Activated CD4-positive, CD25-positive, alpha-beta regulatory T cell treated with anti-CD3 and anti-CD28 coated beads, Interleukin-2, amount 50 U/mL, for 16 hours (primary cell): ENCODE data around the gene DCTN2.
"Not testable (repeated sequence)": the region's sequence is repeated elsewhere in the genome, so short reads cannot be mapped to it uniquely, and the experiment has no call there.

Experiments
- DNase-seq: peaks from one replicate; pipeline ENCODE4 v3.0.0-alpha.2; 2020; ENCODE audit warnings: low read depth, low spot score

Gene DCTN2

DNA sequence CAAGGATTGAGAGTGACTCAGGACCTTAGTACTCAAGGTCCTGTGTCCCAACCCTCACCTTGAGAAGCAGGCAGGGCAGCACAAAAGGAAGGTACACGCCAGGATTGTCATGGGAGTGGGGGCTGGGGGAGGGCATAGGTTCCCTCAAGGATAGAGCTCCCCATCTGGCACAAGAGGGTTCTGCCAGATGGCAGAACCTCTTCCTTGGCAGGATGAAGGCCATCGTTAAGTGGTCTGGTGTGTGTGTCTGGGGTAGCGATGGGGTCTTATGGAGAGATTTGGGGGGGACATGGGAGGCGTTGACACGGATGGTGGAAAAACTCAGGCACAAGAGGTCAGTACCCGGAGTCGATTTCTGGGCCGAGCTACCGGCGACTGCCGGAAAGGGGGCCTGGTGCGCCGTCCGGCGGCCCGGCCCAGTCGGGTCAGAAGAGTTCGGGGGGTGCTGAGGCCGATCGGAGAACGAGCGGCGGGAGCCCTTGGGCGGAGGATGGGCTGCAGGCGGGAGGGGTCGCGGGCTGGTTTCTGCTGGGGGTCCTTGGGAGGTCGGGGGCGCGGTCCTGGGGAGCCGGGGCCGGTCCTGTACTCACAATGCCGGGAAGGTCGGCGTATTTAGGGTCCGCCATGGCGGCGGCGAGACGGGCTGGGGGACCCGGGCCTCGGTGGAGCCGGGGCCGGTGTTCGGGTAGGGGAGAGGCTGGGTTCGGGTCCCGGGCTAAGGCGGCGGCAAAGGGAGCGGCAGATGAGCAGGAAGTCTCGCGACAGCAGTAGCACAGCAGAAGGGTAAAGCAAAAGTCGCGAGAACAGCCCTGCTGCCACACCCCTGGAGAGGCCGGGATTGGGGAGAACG lies at the start of gene DCTN2:
TSS of gene DCTN2 (minus strand) at position 755 of the 850 bp plus-strand sequence. CDS start at position 626, 129 bp downstream.
- peak; percentile 83 for DNase-seq

DNA sequence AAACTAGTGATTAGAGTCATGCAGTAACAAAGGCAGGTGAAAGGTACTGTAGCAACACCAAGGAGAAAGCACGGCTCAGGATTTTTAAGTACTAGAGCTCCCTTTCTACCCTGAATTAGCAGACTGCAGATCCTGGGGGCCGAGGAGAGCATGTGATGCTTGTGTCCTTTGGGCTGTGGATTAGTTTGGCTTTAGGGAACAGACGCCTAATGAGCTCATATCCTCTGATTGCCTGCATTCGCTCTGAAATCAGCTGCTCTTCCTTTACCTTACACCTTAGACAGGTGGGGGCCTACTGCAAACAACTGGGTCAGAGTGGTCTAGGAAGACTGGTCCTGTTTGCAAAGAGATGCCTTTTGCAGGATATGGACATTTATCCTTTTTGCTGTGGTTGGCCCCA lies 46.2 kb upstream of the DCTN2 start:
- no peak for DNase-seq

DNA sequence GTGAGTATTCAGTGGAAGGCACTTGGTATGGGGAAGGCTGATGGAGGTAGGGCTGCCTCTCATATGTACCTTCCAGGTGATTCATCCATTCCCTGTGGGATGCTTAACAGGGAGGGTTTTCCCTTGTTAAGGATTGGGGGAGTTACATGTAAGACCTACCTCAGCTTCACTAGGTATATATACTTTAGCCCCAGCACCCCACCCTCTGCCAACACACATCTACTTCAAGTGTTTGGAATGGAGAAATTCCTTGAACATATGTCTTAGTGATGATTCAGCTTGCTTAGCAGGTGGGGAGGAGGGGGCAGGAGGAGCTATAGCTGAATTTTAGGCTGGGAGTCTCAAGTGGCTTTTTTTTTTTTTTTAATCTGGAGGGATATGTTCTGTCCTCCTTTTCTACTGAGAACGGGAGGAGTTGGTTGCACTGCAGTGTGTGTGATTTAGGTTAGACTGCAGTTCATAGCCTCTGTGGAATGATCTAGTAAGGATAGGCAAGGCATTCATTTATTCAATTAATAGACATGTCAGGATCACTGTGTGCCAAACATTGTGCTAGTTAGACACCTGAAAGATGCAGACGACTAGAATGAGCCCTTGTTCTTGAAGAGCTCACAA lies 45.7 kb upstream of the DCTN2 start:
- DNase-seq = no peak

DNA sequence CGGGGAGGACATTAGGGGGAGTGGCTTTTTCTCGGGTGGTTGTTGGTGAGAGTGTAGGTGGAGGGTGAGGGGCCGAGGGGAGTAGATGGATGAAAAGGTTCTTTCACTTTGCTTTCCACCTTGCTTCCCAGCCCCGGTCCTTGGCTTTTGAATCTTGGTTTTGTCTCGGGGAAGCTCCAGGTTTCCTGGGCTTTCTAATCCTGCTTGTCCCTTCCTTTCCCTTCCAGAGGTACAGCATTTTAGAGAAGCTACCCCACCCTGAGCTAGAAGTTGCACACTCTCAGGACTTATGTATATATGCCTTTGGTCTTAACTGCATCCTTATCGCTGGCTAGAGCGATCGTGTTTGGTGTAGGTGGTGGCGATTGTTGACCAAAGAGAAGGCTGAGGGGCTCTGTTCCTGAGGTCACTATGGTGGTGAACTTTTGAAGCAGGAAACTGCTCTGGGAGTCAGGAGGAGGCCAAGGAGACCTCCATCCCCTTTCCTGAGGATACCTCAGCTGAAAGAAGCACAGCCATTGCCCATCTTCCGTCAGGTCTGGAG lies 44.9 kb upstream of the DCTN2 start:
- no peak for DNase-seq

DNA sequence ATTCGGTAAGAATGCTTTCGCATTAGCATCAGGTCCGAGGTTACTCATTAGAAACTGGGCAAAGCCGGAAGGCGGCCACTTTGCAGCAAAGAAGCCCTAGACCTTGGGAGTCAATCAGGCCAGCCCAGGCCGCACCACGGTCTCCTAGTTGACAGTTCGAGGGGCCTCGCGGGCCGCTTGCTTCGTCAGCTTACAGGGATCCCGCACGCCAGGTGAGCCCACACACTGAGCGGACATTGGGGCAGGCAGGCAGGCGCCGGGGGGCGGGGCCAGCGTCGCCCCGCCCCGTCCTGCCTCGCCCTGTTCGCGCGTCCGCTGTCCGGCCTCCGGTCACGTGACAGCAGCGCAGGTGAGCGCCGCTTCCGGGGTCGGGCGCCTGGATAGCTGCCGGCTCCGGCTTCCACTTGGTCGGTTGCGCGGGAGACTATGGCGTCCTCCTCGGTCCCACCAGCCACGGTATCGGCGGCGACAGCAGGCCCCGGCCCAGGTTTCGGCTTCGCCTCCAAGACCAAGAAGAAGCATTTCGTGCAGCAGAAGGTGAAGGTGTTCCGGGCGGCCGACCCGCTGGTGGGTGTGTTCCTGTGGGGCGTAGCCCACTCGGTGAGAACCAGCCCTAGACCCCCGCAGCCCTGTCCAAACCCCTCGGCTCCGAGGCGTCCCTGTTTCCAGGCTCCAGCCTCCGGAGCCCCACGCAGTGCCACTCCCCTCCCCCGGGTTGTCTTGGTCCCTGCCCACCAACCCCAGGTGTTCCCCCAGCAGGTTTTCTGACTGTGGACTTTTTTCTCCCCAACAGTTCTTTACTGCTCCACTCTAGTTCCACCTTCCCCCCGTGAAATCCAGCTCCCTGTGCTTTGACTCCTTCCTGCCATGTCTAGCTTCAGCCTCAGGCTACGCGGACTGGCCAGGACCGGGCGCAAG lies 44.1 kb upstream of the DCTN2 start, which contains the start of gene PIP4K2C:
TSS of gene PIP4K2C (plus strand) at position 329 of the 918 bp plus-strand sequence. CDS start at position 427, 98 bp downstream.
- peak; percentile 52 for DNase-seq

DNA sequence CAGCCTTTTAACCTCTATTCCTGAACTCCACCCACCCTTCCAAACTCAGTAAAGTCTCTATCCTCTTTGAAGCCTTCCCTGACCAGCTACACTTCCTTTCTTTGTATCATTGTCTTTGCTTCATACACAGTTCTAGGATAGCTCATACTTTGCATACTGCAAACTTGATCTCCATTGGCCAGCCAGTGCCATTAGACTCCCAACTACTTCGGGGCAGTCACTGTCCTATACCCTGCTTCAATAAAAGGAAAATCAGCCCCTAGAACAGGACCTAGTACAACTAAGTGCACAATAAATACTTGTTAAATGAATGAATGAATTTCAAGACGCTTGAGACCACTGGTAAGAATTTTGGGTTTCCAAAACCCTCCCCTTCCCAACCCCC lies 43.5 kb upstream of the DCTN2 start:
- no peak for DNase-seq

DNA sequence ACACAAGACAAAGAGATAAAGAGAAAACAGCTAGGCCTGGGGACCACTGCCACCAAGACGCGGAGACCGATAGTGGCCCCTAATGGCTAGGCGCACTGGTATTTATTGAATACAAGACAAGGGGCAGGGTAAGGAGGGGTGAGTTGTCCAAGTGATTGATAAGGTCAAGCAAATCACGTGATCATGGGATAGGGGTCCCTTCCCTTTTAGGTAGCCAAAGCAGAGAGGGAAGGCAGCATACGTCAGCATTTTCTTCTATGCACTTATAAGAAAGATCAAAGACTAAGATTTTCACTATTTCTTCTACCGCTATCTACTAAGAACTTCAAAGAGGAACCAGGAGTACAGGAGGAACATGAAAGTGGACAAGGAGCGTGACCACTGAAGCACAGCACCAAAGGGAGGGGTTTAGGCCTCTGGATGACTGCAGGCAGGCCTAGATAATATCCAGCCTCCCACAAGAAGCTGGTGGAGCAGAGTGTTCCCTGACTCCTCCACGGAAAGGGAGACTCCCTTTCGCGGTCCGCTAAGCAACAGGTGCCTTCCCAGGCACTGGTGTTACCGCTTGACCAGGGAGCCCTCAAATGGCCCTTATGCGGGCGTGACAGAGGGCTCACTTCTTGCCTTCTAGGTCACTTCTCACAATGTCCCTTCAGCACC lies 42.1 kb upstream of the DCTN2 start:
- DNase-seq = not testable (repeated sequence)

DNA sequence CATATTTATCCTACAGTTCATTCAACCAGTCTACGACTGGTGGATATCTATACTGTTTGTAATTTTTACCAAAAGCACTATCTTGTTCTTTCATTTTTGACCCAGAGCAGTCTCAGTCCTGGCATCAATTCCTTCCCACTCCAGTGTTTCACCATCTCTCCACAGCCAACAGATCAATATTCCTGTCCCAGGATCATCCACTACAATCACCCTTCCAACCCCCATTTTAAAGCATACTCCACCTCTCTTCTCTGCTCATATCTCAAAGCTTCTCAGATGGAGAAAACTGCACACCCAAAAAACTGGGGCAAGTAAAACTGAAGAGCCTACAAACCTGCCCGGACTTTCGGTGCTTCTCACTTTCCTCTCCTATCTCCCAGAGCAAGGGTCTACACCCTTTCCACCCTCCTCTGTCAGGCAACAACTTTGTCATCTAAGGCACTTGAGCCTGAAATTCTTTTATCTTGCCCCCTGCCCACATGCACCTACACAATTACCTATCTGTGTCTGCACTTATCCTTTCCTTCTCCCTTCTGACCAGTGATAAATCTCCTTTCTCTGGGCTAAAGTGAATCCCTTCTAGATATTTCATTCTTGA lies 39.9 kb upstream of the DCTN2 start:
- DNase-seq = no peak

DNA sequence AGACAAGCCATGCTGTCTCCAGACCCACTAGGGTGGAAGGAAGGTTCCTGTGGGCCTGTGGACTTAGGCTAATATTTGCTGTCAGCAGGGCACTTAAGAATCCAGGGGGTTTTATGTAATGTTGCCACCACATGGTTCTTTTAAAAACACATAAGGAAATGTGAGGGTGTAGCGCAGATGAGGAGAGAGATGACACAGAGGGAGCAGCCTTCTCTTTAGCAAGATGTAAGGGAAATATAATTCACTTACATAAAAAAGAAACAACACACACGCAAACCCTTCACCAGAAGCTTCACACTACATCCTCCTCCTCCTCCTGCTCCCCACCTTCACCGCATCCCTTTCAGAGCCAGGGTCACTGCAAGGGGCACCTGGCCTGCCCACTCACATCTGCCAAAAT lies 39.1 kb upstream of the DCTN2 start:
- no peak for DNase-seq

DNA sequence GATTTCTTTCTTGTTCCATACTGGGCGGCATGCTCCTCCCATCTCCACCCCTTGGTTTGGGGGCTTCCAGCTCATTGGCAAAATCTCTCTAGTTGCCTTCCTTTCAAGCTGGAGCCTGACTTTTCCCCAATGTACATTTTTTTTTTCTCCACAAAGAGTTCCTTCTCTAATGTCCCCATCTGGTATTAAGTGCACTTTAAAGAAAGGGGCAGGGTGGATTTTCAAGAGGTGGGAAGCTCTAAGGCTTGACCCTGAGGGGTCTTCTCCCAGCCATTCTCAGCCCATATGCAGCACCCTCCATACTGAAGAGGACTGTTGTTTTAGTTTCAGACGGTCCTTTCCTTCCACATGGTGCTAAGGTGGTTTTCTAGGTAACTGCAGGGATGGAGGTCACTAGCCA lies 38.2 kb upstream of the DCTN2 start:
- DNase-seq = no peak

DNA sequence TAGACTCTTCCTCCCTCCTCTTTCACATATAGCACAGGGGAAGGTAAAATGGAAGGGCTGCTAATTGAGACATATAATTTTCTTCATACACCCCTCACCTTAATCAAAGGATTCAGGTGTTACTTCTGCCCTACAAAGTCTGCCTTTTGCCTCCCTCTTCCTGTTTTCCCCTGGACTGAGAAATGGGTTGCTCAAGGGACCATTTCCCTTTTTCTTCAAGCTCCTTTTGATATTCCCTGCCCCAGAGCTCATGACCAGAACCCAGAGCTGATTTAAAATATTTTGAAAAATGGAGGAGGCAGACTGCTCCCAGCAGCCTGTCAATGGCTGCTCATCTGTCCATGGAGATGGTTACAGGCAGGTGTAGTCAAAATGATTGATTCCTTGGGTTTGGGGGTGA lies 37.7 kb upstream of the DCTN2 start:
- DNase-seq = no peak

DNA sequence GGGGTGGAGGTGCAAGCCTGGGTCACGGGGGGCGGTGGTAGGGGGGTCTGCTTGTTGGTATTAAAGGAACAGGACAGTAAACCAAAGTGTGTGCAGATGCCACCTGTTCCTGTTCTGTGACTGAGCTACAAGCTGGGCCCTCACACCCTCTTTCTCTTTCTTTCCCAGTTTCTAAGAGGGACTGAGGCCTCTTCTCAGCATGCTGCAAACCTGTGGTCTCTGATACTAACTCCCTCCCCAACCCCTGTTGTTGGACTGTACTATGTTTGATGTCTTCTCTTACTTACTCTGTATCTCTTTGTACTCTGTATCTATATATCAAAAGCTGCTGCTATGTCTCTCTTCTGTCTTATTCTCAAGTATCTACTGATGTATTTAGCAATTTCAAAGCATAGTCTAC lies 37.1 kb upstream of the DCTN2 start:
- no peak for DNase-seq

DNA sequence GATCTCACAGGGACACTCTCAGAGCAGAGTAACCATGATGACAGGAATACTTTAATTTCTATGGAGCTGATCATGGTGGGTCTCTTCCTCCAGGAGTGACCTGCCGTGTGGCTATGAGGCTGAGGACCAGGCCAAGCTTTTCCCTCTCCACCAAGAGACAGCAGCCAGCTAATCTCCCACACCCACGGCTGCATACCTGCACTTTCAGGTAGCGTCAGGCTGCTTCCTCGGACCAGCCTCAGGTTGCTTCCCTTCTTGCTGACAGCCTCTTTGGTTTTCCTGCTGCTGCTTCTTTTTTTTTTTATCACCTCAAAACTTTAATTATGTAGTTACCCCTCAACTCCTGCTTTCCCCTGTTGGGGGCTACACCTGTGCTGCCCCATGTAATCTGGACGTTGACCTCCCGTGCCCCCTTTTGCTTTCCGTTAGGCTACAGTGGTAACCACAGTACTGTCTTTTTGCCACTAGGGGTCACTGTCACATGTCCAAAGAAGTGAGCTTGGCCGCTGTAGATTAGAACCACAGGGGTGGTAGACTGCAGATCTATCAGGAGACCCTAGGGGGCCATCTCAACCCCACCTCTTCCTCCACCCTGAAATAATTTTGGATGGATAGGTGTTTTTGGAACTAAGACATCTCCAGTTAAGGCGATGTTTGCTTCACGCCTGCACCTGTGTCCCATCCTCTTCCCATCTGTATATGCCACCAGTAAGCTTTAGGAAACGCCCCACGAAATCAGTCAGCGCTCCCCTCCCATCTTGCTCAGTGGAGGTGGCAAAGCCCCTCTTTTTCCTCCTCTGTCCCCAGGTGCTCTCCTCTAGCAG lies 36.2 kb upstream of the DCTN2 start:
- DNase-seq = peak; percentile 53

DNA sequence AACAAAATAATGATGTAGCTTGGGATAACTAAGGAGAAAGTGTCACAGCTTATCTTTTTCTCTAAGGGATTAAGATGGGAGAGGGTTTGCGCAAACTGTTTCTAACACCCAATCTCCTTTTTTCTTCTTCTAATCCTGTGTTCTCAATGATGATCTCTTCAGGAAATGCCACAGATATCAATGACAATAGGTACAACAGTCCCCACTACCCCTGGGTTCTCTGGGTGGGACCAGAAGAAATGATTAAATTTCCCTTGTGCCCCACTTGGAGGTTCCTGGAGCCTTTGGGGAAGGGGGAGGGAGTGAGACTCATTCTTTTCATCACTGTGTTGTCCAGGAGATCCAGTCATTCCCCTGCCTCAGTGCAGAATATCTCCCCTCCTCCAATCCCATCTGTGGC lies 35.4 kb upstream of the DCTN2 start:
- no peak for DNase-seq

DNA sequence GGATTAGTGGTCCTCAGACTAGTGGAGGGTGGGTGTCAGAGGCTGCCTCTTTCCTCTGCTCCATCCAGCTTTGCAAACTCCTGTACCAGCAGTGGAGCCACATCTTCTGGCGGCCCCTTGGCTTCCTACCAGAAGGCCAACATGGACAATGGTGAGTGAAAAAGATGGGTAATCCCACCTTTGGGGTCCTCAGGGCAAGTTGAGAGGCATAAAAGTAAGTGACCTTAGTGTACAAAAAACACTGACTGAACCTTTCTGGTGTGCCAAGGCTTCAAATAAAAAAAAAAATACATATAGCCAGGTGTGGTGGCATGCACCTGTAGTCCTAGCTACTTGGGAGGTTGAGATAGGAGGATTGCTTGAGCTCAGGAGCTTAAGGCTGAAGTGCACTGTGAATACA lies 34.8 kb upstream of the DCTN2 start:
- DNase-seq = no peak

DNA sequence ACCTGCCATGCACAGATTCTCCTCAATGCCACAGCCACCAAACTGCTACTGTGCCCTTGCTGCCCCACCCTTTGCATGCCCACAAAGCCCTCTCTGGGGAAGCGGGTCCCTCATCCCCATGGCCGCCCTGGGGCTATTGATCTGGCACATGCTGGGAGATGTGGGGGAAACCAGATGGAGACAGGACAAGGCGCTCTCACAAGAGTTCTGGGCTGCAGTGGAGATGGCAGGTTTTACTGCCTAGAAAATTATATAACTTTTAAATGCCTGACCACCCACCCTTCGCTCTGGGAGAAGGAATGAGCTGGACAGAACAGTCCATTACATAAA lies 33.4 kb upstream of the DCTN2 start:
- DNase-seq = no peak

DNA sequence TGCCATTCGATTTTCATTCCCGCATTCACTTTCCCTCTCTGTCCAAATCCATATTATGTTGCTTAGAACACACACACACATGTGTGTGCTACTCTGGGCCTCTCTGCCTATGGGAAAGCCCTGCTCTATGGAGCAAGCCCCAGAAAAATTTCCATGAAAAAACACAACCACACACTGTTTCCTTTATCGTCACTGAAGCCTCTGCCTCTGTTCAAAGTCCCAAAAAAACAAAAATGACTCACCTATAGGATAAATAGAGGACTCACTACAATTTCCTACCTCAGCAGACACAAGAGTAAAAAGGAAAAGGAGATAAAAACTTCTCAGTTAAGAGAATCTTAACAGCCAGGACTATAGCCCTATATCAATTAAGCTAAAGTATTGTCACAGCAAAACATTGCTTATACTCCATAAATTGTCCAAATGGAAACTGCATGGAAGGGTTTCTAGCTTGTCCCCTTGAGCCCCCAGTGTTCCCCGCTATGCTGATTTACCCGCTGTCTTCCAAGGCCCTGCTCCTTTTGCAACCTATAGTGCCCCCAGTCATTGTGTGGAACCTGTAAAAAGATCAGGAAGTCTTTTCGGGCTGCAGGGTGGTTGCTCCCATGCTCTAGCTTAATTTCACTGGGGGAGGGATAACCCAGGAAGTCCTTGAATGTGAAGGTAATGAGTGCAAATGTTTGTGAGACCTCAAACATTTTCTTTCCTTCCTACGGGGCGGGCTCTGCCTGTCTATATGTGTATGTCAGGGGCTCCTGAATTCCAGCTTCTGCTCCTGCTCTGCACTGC lies 32.9 kb upstream of the DCTN2 start:
- DNase-seq = no peak

DNA sequence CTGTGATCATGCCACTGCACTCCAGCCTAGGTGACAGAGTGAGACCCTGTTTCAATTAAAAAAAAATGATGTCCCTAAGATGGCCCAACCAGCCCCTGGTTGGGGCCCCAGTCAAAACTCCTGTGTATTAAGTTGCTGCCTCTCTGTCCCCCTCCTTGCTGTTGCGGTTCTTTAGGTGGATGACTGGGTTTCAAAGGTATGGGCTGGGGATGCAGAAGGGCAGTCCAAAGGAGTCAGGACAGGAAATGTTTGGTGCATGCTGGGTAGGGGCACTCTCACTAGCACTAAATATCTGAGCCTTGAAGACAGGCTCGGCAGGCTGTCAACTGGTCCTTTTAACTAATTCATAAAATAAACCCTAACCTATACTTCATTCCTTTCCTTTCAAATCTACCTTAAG lies 32.0 kb upstream of the DCTN2 start:
- DNase-seq = no peak
